ENCODE data around the gene MEF2C.

DNA sequence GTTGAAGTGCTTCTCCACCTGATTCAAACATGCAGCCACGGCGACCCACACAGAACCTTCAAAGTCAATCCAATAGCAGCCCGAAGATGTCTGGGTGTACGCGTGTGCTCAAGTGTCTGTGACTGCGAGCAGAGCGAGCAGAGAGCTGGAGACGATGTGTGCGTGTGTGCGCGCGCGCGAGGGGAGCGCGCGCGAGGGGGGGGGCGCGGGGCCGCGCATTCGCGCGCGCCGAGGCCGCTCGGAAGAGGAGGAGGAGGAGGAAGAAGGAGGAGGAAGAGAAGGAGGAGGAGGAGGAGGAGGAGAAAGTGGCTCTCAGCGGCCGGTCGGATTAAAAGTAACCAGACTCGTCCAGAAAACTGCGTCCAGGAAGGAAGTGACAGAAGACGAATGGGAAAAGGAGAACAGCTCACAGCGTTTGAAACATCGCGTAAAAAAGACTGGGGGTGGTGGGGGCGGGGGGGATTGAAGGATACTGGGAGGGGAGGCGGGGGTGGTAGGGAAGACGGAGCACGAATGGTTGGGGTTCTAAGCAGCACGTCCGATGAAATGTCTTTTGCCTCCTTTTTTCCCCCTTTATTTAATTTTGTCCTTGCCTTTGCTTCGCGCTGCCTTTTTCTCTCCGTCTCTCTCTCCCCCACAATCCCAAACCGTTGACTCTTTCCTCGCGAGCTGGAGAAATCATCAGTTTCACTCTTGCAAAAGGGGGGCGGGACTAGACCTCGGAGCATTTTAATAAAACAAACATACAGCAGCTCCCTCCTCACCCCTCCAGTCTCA is at the start of gene MEF2C:
- no peak for TF ChIP-seq SRF (IDR thresholded peaks at IDR 0.05; ENCODE audit: low read depth, low read length)
- no peak for TF ChIP-seq POLR2A (IDR thresholded peaks at IDR 0.05; ENCODE audit: insufficient read depth in 1 of 2, low read depth in 2 of 2, low read length in 2 of 2)
- TF ChIP-seq ZNF431 (CRISPR knock-in tag; IDR thresholded peaks at IDR 0.05; ENCODE audit: borderline replicate concordance, low read depth) = no peak
- TF ChIP-seq CREB1 (IDR thresholded peaks at IDR 0.05) = no peak
- no peak for TF ChIP-seq CREB1 (CRISPR knock-in tag; IDR thresholded peaks at IDR 0.05)
- no peak for TF ChIP-seq SETDB1 (CRISPR knock-in tag; IDR thresholded peaks at IDR 0.05; ENCODE audit: borderline replicate concordance)
- TF ChIP-seq, protein P1, sequence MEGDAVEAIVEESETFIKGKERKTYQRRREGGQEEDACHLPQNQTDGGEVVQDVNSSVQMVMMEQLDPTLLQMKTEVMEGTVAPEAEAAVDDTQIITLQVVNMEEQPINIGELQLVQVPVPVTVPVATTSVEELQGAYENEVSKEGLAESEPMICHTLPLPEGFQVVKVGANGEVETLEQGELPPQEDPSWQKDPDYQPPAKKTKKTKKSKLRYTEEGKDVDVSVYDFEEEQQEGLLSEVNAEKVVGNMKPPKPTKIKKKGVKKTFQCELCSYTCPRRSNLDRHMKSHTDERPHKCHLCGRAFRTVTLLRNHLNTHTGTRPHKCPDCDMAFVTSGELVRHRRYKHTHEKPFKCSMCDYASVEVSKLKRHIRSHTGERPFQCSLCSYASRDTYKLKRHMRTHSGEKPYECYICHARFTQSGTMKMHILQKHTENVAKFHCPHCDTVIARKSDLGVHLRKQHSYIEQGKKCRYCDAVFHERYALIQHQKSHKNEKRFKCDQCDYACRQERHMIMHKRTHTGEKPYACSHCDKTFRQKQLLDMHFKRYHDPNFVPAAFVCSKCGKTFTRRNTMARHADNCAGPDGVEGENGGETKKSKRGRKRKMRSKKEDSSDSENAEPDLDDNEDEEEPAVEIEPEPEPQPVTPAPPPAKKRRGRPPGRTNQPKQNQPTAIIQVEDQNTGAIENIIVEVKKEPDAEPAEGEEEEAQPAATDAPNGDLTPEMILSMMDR (CRISPR knock-in tag; IDR thresholded peaks at IDR 0.05) = no peak
- no peak for TF ChIP-seq DBP (CRISPR knock-in tag; IDR thresholded peaks at IDR 0.05; ENCODE audit: not compliant biosample characterization)
- no peak for TF ChIP-seq HOXA9 (CRISPR knock-in tag; IDR thresholded peaks at IDR 0.05; ENCODE audit: borderline replicate concordance)
- no peak for TF ChIP-seq CAMTA2 (CRISPR knock-in tag; IDR thresholded peaks at IDR 0.05; ENCODE audit: borderline replicate concordance)
